GM21717 (cell line): ENCODE measurements around the gene COL28A1.

Experiments used
- ATAC-seq: cut with Tn5 transposase; IDR thresholded peaks from one replicate; pipeline ENCODE4 v1.9.1; 2021; ENCODE audit warnings: mild to moderate bottlenecking, moderate library complexity; ENCODE audit not compliant: unreplicated experiment

The COL28A1 gene

GRCh38 chr7:7347045-7347444 is 188.6 kb downstream of the COL28A1 start:
- ATAC-seq: no peak

- no peak for ATAC-seq
These were observed 191.1 kb downstream of the COL28A1 start for GRCh38 chr7:7344583-7344982.

- ATAC-seq: no peak
These were observed 199.8 kb downstream of the COL28A1 start for GRCh38 chr7:7335909-7336308.

- ATAC-seq: no peak
These were observed 200.5 kb downstream of the COL28A1 start for GRCh38 chr7:7335215-7335614.

GRCh38 chr7:7333610-7334009 is 202.1 kb downstream of the COL28A1 start:
- no peak for ATAC-seq

GRCh38 chr7:7331523-7331922 is 204.2 kb downstream of the COL28A1 start:
- ATAC-seq: no peak

GRCh38 chr7:7330997-7331396 is 204.7 kb downstream of the COL28A1 start:
- no peak for ATAC-seq

- no peak for ATAC-seq
These were observed 206.3 kb downstream of the COL28A1 start for GRCh38 chr7:7329326-7329725.

- ATAC-seq: no peak
These were observed 208.2 kb downstream of the COL28A1 start for GRCh38 chr7:7327423-7327822.

GRCh38 chr7:7324698-7325097 is 211.0 kb downstream of the COL28A1 start:
- ATAC-seq: no peak

- no peak for ATAC-seq
These were observed 211.8 kb downstream of the COL28A1 start for GRCh38 chr7:7323921-7324320.

- ATAC-seq: peak; percentile 69
These were observed 212.3 kb downstream of the COL28A1 start for GRCh38 chr7:7323352-7323751.

- ATAC-seq: peak; percentile 98
These were observed 214.0 kb downstream of the COL28A1 start for GRCh38 chr7:7321681-7322080.

GRCh38 chr7:7318601-7319000 is 217.1 kb downstream of the COL28A1 start:
- no peak for ATAC-seq

GRCh38 chr7:7317850-7318249 is 217.8 kb downstream of the COL28A1 start:
- no peak for ATAC-seq

- no peak for ATAC-seq
These were observed 219.8 kb downstream of the COL28A1 start for GRCh38 chr7:7315851-7316250.

- ATAC-seq: no peak
These were observed 223.3 kb downstream of the COL28A1 start for GRCh38 chr7:7312323-7312722.

GRCh38 chr7:7311001-7311400 is 224.7 kb downstream of the COL28A1 start:
- no peak for ATAC-seq

- ATAC-seq: no peak
These were observed 226.5 kb downstream of the COL28A1 start for GRCh38 chr7:7309203-7309602.
